ENCODE measurements around the gene ATP11A.

The ATP11A gene

DNA sequence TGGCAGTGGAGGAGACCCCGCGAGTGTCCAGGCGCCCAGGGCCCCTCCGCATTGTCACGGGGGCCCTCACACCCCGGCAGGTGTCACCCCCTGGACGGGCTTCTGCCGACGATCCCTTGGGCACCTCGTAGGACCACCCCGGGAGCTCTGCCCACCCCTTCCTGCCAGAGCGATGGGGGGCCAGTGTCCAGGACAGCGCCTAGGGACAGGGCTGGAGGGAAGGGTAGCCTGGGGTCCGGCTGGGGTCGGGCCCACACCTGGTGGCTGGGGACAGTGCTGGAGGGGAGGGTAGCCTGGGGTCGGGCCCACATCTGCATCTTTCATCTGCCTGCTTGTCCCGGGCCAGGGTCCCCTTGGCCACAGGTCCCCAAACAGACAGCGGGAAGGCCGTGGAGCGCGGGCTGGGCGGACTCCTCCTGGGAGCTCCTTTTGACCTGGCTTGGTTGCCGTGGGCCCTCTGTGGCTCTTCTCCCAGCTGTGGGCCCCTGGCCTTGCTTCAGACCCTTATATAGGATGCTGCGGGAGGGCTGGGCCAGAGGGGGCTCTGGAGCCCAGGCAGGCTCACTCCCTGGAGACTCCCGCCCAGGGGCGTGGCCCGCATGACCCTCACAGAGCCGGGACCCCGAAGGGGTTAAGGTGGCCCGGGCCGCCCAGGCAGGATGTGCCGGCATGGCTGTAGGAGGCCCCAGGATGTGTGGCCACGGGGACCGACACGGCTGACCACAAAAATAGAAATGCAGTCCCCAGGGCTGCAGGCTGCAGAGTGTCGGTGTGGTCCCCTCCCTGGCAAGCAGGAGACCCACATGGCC, 205.0 kb downstream of the ATP11A start:
- DNase-seq (ENCODE audit: low spot score): no peak

DNA sequence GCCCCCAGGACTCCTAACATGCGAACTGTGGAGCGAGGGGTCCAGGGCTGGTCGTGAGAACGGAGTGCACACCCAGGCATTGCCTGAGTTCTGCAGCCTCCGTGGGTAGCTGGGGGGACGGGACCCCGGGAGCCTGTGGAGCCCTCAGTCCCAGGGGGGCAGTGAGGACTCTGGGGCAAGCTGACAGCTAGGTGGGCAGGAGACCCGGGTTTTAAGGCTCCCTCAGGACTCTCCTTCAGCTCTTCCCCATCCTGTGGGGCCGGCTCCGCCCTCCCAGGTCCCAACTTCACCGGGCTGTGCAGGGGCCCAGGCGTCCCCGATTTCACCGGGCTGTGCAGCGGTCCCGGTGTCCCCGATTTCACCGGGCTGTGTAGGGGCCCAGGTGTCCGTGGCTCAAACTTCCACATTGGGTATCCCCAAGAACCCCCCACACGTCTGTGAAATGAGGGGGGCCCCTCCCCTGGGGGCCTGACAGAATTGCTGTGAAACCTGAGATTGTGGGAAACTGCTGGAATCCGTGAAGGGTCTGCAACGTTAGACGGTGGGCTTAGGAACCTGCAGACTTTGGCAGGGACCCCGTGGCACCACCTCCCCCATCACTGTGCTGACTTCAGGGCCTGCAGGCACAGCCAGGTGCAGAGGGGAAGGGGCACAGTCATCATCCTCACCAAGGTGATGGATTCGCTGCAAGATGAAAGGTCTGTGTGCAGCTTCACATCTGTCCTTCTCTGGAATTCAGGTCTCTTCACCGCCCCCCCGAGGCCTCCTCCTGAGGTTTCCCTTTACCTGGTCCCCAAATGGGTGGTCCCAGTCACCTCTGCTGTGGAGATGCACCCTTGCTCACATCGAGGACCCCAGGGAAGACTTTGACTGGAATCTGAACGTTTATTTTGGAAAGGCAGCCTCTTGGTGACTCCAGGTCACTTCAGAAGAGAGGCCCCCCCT, 206.0 kb downstream of the ATP11A start:
- DNase-seq (ENCODE audit: low spot score): no peak

DNA sequence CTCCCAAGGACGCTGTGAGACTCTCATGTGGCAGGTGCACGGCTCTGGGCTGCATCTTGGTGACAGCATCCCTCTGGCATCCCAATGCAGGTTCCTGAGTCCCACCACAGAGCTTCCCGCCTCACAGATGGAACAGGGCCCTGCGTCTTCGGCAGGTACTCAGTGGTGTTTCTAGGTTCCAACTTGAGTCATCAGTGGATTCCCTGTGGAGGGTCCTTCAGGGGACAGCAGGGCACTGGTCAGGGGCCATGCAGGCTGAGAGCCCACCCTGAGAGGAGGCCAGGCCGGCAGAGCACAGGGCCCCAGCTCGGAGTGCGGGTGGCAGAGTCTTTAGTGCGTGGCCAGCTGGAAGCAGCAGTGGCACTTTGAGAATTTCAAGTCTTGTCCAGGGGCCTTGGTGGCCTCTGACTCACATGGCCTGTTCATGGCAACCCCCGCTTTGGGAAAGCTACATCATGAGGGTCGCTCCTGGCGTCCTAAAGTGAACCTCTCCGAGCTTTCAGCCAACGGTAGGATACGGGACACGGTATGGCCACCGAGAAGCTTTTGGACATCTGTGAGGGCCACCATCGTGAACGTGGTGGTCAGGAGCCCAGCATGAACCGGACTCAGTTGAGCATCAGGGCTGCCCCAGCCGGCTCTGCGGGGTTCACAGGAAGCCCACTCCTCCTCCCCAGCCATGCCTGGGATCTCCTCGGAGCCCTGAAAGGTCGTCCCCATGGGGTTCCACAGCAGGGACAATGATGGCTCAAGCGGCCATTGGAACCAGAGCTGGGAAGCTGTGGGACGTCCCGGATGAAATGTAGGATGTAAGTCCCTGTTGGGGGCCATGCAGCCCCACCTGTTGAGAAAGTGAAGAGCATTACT, 207.1 kb downstream of the ATP11A start:
- DNase-seq (ENCODE audit: low spot score): no peak

DNA sequence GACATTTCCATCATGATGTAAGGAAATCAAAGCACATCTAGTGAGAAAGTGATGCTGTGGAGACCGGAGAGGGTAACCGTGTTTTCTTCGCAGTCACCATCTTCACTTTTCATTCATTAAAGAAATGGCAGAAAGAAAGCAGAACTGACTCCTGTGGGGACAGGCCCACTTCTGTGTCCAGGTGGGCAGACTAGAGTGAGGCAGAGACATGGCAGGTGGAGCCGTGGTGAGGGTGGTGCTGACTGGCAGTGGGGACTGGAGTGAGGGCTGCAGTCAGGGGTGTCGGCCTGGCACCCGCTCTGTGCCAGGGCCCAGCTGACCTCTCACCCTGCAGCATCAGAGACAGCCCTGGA, 207.7 kb downstream of the ATP11A start:
- DNase-seq (ENCODE audit: low spot score): no peak

DNA sequence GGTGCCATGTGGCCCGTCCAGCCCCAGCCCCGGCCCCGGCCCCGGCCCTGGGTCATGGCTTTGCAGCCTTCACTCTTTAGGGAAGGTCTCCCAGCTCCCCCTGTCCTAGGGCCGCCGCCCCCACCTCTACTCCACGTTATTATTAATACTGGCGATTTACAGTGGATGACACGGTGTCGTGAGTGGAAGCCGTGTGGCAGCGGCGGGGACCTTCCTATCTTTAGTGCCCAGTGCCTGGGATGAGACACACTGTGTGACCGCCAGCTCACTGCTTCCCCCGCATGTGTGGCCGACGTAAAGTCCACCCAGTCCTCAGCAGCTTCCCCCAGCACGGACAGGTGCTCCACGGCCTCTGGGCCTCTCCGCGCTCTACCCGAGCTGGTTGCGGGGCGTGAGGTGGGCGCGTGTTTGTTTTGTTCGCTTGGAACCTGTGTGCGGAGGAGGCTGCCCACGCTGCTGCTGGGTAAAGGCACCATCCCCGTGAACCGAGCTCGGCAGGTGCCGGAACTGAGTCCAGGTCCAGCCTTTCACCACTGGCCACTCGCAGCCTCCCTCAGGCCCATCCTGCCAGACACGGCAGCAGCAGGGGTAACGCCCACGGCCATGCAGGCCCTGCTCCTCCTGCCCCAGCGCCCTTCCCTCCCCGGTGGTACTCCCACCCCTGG, 208.2 kb downstream of the ATP11A start:
- no peak for DNase-seq (ENCODE audit: low spot score)

DNA sequence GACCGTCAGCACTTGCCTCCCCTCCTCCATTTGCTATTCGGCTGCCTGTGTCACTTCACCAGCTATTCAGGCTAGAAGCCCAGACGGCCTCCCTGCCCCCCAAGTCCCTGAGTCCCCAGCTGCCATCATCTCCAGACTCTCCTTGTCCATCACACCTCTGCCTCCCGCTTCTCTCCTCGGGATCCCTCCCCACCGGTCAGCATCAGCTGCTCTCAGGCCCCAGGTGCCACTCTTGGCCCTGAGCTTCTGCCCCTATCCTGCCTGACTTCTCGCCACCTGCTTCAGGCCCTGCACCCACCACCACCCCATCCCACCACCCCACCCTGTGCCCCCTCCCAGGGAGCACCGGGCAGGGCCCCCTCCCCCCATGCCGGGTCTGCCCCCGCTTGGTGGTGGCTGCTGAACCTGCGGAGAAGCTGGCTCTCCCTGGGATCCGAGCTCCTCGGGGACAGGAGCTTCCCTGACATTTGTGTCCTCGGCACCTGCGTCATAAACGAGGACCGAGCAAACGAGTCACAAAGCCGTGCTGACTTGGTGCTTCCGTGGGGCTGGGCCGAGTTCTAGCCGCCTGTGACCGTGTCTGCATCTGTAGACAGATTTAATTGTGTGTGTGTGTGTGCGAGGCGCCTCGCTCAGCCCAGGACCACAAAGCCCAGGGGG, 208.9 kb downstream of the ATP11A start:
- no peak for DNase-seq (ENCODE audit: low spot score)

DNA sequence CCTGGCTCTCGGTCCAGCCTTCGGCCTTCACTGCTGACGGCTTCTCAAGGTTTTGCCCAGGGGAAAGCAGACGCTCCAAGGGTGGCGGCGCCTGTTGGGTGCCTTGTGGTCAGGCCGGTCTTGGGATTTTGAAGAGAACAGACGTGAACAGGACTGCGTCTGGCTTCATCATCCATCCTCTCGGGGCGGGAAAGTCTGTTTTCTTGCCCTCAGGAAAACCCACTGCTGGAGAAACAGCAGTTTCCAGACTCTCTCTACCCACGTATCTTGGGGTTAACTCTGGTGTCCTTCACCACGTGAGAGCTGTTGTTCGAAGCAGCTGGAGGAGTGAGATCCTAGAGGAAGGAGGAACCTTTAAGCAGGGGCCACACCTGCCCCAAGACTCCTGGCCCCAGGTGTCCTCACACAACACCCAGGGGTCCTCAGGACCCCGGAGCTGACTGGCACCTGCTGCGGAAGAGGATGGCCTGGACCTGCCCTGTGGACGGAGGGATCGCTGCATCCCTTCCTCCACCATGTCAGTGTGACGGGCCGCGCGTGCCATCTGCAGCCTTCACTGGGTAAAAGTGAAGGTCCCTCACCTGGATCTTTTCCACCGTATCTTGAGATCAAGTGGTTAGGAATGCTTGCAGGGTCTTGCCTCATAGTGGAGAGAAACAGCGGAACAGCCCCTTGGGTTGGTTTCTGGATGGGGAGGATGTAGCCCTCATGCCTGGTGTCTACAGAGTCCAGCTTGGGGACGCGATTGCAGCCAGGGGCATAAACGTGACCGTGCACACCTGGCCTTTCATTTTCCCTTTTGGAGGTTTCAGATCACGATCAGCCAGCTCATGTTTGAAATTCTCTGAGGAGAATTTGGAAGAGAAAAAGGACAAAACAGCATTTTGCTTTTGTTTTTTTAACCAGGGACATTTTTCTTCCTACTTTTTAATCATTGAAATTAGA, 209.7 kb downstream of the ATP11A start:
- DNase-seq (ENCODE audit: low spot score): no peak

DNA sequence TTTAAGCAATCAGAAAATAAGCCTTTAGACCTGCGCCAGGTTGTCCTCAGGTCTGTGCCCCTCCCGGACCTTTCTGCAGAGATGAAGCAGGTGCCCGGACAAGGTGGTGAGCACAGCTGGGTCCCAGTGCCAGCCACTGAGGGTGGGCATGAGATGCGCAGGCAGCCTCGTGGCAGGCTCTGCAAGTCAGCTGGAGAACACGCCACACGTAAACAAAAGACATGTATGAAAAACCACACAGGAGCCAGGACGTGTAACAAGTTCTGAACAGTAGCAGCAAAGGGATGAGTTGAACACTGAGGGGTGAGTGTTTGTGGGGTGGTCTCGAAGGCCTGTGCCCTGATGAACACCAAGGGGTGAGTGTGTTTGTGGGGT, 210.4 kb downstream of the ATP11A start:
- no peak for DNase-seq (ENCODE audit: low spot score)

DNA sequence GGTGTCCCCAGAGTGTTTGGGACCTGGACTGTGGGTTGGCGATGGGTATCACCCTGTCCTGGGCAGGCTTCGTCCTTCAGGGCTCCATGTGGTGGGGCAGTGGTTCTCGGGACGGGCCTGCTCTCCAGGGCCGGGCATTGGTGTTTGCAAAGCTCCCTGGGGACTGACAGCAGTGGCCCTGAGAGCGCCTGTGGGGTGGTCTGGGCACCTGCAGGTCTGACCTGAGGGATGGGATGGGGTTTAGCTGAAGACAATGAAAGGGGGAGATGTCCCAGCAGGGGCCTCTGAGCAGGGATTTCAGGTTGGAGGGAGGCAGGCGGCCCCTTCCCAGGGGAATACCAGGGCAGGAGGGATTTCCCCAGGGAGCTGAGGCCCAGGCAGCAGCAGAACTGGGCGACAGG, 210.9 kb downstream of the ATP11A start:
- no peak for DNase-seq (ENCODE audit: low spot score)

DNA sequence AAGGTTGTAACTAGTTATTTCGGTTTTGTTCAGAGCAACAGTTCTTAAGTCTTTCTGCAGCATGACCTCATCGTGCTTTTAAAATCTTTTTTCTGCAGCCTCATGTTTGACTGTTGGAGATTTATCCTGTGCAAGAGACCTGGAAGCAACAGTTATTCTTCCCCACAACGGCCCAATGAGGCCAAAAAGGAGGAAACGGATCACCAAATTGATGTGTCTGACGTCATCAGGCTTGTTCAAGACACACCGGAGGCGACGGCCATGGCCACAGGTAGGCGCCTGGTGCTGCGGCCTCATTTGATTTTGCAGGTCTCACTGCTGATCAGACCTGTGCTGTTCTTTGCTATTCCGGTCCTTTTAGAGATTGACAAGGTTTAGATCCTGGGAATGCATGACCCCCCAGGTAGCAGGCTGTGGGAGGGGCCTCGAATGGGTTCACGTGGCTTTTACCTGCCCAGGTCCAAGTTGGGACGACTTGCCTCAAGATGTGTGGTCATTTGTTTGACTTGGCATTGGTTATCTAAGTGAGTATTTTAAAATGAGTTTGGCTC, 212.3 kb downstream of the ATP11A start:
- DNase-seq (ENCODE audit: low spot score): no peak

DNA sequence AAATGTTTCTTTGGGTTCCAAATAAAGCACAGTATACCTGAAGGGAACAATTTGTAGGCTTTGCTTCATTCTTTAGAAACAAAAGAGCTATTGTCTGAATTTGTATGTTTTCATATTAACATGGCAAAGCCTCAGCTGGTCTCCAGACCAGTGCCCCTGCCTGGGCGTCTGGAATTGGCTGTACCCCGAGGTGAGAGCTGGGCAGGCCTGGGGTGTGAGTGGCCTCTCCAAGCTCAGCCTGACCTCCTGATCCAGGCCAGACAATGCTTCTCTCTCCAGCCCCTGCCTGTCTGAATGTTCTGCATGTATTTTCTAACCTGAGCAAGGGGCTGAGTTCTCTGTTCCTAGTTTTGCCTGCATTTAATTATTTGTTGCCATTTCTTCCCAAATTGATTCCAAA, 212.8 kb downstream of the ATP11A start:
- DNase-seq (ENCODE audit: low spot score): no peak

DNA sequence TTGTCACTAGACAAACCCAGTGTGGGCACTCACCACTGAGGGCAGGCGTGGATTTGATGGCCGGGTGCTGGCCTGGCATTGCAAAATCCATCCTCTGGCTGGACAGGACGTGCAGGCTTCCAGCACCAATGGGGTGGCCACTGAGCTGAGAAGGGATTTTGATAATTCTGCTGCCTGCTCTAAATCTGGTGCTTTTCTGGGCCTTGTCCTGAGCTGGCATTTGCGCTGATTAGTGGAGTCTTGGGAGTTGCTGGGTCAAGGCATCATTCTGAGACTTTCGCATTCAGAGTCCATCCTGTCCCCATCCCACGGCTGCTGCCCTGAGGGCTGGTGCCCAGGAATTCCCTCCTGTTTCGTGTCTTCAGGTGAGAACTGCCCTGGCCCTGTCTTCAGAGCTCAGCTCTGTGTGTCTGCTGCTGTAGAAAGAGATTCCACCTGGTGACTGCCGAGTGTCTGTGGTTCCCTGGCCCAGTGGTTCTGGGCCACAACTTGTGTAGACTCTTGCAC, 213.3 kb downstream of the ATP11A start:
- no peak for DNase-seq (ENCODE audit: low spot score)

DNA sequence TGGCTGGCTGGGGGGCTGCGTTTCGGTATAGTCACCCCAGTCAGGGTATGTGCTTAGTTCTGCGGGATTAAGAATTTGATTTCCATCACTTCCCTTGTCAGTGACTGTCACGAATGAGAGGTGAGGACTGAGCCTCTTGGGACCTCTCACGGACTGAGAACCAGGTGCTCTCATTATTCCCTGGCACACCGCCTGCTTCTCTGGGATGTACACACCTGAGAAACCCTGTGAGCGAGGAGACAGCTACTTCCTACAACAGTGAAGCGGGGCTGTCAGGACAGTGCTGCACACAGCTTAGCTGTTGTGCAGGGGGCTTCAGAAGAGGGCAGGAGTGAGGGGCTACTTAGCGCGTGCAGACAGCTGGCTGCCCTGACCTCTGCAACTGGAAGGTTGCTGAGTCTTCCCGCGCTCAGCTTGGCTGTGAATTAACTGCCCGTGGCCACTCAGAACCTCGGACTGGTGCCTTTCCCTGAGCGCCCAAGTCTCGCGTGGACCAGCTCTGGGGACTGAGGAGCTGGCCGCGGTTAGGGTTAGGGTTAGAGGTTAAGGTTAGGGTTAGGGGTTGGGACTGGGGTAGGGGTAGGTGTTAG, 213.9 kb downstream of the ATP11A start:
- DNase-seq (ENCODE audit: low spot score): no peak

DNA sequence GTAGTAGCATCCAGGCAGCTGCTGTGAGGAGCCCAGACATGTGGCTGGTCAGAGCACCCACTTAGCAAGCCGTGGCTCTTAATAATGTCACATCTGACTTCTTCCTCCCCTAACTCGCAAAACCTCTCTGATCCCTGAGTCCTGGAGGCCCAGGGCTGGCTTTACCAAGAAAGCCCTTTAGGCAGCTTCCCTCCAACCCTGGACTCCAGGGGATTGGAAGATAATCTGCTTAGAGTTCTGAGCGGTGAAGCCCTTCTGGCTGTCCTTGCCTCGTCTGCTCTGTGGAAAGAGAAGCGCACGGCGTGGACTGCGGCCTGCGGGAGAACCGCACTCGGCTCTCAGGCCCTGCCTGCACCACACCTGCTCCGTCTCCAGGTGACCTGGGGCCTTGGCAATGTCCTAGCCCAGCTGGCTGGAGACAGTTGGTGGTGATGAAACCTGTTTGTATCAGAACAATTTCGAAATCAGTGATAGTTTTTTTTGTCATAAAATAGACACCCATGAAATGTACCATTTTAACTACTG, 214.7 kb downstream of the ATP11A start:
- no peak for DNase-seq (ENCODE audit: low spot score)

DNA sequence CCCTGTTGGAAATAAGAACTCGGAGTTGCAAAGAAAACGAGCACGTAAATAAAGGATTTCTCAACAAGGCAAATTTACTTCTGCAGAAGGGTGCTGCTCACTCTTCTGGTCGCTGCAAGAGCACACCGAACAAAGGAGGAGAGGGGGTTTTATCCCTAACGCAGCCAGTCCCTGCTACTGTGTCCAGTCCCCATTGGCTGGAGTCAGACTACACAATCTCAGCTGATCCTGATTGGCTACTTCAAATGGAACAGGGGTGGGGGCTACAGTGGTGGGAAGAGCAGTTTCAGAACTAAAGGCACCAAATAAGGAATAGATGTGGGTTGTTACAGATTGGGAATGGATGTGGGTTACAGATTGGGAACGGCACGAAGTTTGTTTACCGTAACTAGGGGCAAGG, 215.2 kb downstream of the ATP11A start:
- no peak for DNase-seq (ENCODE audit: low spot score)

DNA sequence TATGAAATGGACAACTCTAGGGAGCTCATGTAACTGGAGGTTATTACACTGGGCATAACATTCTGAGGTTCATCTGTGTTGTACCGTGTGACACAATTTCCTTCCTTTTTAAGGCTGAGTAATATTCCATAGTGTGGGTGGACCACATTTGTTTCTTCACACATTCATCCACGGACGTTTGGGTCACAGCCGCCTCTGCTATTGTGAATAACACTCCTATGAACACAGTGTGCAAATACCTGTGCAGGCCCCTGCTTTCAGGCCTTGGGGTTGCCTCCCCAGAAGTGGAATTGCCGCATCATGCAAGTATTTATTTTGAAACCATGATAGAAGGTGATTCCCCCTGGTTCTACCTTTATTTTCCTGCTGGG, 215.8 kb downstream of the ATP11A start:
- DNase-seq (ENCODE audit: low spot score): no peak

DNA sequence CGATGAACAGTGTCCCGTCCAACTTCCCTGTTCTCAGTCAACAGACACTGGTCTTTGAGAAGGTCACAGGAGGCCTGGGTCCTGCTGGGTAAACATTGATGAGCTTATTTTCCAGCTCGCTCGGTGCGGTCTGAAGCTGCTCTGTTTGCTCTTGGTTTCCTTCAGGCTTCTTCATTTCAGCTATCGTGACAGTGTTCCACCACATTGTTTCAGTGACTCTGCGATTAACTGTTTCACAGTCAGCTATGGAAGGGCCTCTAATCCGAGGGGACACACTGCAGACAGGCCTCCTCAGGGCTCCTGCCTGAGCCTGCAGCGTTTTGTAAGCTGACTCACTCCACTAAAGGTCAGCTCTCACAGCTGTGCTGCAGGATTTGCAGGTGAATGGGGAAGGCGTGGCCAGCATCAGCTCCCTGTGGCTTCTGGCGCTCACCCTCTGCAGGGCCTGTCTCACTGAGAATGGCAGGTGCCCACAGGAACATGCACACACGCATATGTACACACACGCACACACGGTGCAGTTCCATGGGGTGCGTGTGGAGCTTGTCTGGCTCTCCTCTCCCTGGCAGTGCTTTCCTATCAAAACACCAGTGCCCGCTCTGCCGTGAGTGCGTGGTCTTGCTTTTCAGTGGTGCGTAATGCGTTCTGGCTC, 216.3 kb downstream of the ATP11A start:
- DNase-seq (ENCODE audit: low spot score): no peak

DNA sequence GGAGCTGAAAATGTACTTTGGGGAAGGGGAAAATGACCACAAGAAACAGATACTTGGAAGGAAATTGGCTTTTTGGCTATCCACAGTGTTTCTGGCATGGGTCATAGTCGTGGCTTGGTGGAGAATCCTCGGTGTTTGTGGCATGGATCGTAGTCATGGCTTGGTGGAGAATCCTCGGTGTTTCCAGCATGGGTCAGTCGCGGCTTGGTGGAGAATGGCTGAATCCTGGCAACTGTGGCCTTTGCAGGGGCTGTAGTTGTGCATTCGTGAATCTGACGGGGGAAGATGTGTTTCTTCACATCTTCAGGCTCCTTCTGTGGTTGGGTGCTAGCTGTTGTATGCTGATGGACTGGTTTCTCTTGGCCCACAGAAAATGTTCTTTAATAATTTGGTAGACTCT, 217.4 kb downstream of the ATP11A start:
- DNase-seq (ENCODE audit: low spot score): no peak

Data from AG08395 (cell line).